Gastrocnemius medialis (tissue), 4 donors: ENCODE data around the gene FMOD.
A peak's percentile ranks its signal among the peaks of the same experiment; 100 is the strongest.

Experiments used
- CTCF ChIP-seq, 5 experiments: fragments of 450-650 bp in 3 of 5; fragments of 200-600 bp in 2 of 5; sonication (generic) in 2 of 5; IDR thresholded peaks in 4 of 5; conservative IDR thresholded peaks in 1 of 5; 1 replicate in 4 of 5; 2 replicates in 1 of 5; pipeline ENCODE4 v1.5.1; 2016 to 2019; ENCODE audit warnings: antibody characterized with exemption in 5 of 5, mild to moderate bottlenecking in 3 of 5, moderate library complexity in 3 of 5
- POLR2A ChIP-seq, 2 donors: fragments of 450-650 bp; IDR thresholded peaks; one replicate each; pipeline ENCODE4 v1.6.1; 2017; ENCODE audit warnings: antibody characterized with exemption in 2 of 2, mild to moderate bottlenecking in 2 of 2, moderate library complexity in 2 of 2

DNA sequence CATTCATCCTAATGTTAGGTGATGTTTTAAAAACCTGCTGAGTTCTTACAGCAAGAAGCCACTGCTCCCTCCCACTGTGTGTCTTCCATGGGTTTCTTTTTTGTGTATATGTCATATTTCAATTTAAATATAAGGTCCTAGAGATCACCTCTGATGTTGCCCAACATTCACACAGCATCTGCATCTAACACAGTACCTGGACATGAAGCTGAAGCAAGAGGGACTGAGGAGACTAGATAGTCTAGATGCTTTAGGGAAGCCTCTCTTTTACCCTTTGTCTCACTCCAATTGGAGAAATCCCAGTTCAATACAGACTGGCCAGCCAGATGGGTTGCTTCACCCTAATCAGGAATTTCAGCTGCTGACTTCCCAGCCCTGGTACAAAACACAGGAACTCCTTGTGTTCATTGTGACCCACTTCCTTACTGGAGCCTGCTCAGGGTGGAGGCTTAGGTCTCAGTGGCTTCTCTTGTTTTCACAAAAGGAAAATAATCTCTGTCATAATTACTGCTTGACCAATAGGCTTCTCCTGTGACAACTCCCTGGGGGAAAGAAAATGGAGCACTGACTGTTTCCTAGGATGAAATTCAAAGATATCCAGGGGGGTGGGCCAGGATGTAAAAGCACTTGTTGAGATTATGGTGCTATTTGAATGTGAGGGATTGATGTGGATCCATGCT is 28.3 kb downstream of the FMOD start:
- TF ChIP-seq CTCF (IDR thresholded peaks at IDR 0.05 in 4 of 5, conservative IDR thresholded peaks at IDR 0.05 in 1 of 5) = no peak
- peak; percentile 10 to 37 for TF ChIP-seq POLR2A (IDR thresholded peaks at IDR 0.05)
